ENCODE measurements around the gene CCDC188. TPM values are rescaled to one million over a fixed set of nuclear protein-coding genes. Genes with fewer than 3 reads are reported as not detected.

The CCDC188 gene
- total and polyA plus RNA-seq, 2 of the 4 experiments (the other 2 are of a cell fraction): 0.10 TPM; not detected in 1

- Histone ChIP-seq H3K4me1 (ENCODE audit: control insufficient read depth, insufficient read depth, low read length) (peaks cover 2% of the 10 kb centered on the region; the same call in 1 of the 2 replicates), H3K4me3 (ENCODE audit: insufficient read depth, low read depth, low read length) (no peak overlapping the region), H3K9me1 (ENCODE audit: insufficient read depth, low read length) (no peaks in the 10 kb centered on the region), H4K20me1 (ENCODE audit: insufficient read depth, low read length) (peaks cover 26% of the 10 kb centered on the region), H3K27ac (ENCODE audit: insufficient read depth, low read length) (no peak overlapping the region), H3K36me3 (ENCODE audit: control insufficient read depth, insufficient read depth, low read length) (peaks cover 70% of the 10 kb centered on the region), H4K8ac (ENCODE audit: low read depth in 2 of 2, low read length in 2 of 2) (no peak overlapping the region), H2AK9ac (replicated peaks; ENCODE audit: low read depth, low read length, poor library complexity) (peak overlapping the region; percentile 43), H3K4ac (ENCODE audit: low read depth, low read length) (no peak overlapping the region), H2AK5ac (ENCODE audit: low read depth, low read length) (no peak overlapping the region), H4K5ac (ENCODE audit: low read depth, low read length) (no peak overlapping the region), H2BK20ac (ENCODE audit: low read depth, low read length) (no peak overlapping the region), H3K9ac (ENCODE audit: low read depth, low read length) (no peak overlapping the region), H3K79me1 (ENCODE audit: low read depth in 1 of 2, low read length in 2 of 2) (peaks cover 11 to 32% of the 10 kb centered on the region in 2 experiments; a peak in 3 of 4 replicates), H2BK120ac (ENCODE audit: low read depth, low read length) (no peak overlapping the region), H3K14ac (replicated peaks; ENCODE audit: low read depth, low read length) (no peak overlapping the region), H4K91ac (ENCODE audit: insufficient read depth, low read depth, low read length) (no peak overlapping the region), H3K9me3 (ENCODE audit: control insufficient read depth, insufficient read depth, low read length) (no peaks in the 10 kb centered on the region), H2BK5ac (ENCODE audit: low read depth, low read length, poor library complexity, severe bottlenecking) (no peak overlapping the region), H2BK15ac (ENCODE audit: low read depth, low read length) (no peak overlapping the region), H3K18ac (ENCODE audit: low read depth, low read length) (no peak overlapping the region), H3K23ac (ENCODE audit: low read depth, low read length) (no peak overlapping the region), H3K56ac (ENCODE audit: extremely low read depth, insufficient read depth, low read length) (no peak overlapping the region), H3K4me2 (ENCODE audit: low read depth, low read length) (no peak overlapping the region), H3K27me3 (ENCODE audit: control insufficient read depth, insufficient read depth, low read length) (no peaks in the 10 kb centered on the region), H2AFZ (replicated peaks; ENCODE audit: low read length, poor library complexity) (no peak overlapping the region)
- dilution Hi-C loops (cut with HindIII; ENCODE audit: low sequenced_read_pairs, unreplicated experiment): no loop called here
- no peak for ATAC-seq (ENCODE audit: low read depth)
- in situ Hi-C loops (cut with MboI; ENCODE audit: low sequenced_read_pairs): no loop called here
- CTCF ChIA-PET: no interaction called here
- 93% methylated on average over 11 of the region's 26 CpGs; no CpG with 5 or more reads in 1 of the 2 experiments for WGBS, 2 experiments (ENCODE audit: extremely low coverage in 2 of 2, insufficient read length in 1 of 2)
- no peak for DNase-seq
- TF ChIP-seq MXI1 (IDR thresholded peaks at IDR 0.05; ENCODE audit: borderline replicate concordance, low read depth, low read length): no peak
- TF ChIP-seq NFE2L2 (IDR thresholded peaks at IDR 0.05; ENCODE audit: low read depth, low read length): no peak
- TF ChIP-seq RAD21 (IDR thresholded peaks at IDR 0.05; ENCODE audit: low read length): no peak
- TF ChIP-seq CHD1 (IDR thresholded peaks at IDR 0.05; ENCODE audit: low read depth, low read length): no peak
- TF ChIP-seq, protein P1, sequence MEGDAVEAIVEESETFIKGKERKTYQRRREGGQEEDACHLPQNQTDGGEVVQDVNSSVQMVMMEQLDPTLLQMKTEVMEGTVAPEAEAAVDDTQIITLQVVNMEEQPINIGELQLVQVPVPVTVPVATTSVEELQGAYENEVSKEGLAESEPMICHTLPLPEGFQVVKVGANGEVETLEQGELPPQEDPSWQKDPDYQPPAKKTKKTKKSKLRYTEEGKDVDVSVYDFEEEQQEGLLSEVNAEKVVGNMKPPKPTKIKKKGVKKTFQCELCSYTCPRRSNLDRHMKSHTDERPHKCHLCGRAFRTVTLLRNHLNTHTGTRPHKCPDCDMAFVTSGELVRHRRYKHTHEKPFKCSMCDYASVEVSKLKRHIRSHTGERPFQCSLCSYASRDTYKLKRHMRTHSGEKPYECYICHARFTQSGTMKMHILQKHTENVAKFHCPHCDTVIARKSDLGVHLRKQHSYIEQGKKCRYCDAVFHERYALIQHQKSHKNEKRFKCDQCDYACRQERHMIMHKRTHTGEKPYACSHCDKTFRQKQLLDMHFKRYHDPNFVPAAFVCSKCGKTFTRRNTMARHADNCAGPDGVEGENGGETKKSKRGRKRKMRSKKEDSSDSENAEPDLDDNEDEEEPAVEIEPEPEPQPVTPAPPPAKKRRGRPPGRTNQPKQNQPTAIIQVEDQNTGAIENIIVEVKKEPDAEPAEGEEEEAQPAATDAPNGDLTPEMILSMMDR (conservative IDR thresholded peaks at IDR 0.05; ENCODE audit: low read depth, low read length): no peak
- POLR2A ChIA-PET (ENCODE audit: unreplicated experiment): no interaction called here
- intact Hi-C loops (cut with micrococcal nuclease): no loop called here
- BruUV-seq (replicated peaks): no TSS peak
Measured at GRCh38 chr22:20112623-20113511, 38.0 kb downstream of the CCDC188 start.
